Measurements from ENCODE around the gene SNUPN.
A peak's percentile ranks its signal among the peaks of the same experiment; 100 is the strongest.
"Not testable (repeated sequence)": the region's sequence is repeated elsewhere in the genome, so short reads cannot be mapped to it uniquely, and the experiment has no call there.

Gene SNUPN

DNA sequence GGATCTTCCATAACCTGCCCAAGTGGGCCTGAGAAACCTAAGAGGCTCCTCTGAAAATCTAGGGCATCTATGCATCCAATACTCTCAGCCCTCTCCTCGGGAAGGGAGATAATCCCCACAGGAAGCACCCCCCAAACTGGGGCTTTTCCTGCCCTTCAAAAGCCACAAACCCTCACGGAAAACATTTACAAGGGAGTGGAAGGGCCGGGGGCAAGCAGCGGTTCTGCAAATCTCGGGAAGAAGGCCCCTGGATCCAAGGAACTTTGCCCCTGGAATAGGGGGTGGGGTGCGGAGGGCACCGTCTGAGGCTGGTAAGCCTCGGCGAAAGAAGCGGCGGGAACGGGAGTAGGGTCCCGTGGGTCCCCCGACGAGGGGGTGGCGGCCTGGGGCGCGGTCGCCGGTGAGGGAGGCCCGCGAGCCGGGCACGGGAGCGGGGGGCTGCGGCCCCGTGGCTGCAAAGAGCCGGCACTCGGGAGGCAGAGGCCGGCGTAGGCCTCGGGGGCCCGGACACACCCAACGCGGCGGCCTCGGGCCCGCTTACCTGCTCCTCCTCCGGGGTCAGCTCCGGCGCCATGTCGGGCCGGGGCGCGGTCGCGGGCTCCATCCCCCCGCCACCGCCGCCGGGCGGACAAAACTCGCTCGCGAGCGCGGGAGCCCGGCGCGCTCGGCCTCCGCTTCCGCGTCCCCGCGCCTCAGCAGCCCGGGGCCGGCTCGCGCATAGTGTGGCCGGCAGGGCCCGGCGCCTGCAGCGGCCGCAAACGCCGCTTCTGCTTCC, 47.2 kb downstream of the SNUPN start:
- peak; percentile 1 to 25 for DNase-seq

DNA sequence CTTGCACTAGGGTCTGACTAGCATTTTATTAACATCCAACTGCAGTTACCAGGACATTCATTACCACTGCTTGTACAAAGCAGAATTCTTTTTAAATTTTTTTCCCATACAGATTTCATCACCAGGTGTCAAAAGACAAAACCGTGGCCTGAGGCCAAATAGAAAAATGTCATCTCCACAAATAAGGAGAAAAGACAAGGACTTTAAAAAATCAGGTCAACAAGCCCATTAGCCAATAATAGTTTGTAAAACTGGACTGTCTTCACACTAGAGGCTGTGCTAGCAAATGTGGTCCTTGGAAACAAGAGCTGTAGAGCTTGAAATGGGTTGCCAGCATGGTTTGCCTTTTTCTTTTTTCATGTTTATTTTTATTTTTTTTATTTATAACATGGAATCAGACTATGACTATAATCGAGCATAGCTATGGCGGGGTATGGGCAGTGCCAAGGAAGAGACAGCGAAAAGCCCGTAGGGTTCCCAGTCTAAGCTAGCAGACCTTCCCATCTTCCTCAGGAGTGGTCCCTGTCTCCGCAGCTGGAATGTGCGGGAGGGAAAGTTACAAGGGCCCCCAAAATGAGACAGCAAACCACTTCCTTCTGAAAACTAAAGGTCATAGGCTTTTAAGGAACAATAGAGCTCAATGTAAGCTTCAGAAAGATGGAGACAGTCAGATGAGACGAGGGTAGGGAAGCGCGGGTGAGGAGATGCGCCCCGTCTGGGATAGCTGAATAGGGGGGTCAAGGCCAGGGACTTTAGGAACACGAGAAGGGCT, 47.9 kb downstream of the SNUPN start:
- DNase-seq = peak in 1 of 2 donors; percentile 5

DNA sequence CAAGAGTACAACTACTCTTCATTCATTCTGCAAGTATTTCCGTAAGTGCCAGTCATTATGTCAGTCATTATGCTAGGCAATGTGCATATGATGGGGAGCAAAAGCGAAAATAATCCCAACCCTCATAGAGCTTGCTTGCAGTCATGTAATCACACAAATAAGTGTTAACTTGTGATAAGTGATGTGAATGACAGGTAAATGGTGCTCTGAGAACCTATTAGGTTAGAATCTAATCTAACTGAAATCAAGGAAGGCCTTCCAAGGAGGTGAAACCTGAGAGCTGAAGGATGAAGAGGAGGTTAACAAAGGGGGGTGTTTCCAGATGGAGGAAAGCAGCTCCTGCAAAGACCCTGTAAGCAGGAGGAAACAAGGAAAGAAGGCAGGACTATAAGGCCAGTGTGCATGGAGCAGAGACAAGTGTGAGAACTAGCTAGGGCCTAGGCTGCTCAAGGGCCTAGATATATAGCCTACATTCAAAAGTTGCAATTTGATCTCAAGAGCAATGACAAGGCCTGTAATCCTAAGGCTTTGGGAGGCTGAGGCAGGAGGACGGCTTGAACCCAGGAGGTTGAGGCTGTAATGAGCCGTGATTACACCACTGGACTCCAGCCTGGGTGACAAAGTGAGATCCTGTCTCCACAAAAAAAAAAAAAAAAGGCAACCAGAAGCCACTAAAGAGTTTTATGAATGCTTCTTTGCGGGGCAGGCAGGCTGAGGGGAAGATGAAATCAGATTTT, 51.7 kb downstream of the SNUPN start:
- DNase-seq = no peak

DNA sequence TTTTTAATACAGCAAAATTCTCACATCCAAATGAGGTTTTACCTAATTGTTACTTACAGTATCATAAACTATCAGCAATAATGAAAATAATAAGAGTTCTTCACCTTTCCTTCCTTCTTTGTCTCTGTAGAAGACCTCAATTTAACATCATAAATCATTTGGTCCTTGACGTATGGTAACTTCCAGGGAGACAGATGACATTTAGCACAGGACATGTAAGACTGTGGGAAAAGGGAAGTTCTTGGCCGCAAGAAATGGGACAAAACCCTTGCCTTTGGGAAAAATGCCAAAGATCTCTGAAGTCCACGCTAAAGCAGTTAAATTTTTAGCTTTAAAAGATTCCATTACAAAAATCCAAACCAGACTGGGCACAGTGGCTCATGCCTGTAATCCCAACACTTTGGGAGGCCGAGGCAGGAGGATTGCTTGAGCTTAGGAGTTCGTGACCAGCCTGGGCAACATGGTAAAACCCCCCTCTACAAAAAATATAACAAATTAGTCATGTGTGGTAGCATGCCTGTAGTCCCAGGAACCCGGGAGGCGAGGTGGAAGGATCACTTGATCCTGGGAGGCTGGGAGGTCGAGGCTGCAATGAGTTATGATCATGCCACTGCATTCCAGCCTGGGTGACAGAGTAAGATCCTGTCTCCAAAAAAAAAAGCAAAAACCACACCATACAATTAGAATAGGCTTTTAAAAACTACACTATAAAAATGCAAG, 55.2 kb downstream of the SNUPN start:
- no peak for DNase-seq

DNA sequence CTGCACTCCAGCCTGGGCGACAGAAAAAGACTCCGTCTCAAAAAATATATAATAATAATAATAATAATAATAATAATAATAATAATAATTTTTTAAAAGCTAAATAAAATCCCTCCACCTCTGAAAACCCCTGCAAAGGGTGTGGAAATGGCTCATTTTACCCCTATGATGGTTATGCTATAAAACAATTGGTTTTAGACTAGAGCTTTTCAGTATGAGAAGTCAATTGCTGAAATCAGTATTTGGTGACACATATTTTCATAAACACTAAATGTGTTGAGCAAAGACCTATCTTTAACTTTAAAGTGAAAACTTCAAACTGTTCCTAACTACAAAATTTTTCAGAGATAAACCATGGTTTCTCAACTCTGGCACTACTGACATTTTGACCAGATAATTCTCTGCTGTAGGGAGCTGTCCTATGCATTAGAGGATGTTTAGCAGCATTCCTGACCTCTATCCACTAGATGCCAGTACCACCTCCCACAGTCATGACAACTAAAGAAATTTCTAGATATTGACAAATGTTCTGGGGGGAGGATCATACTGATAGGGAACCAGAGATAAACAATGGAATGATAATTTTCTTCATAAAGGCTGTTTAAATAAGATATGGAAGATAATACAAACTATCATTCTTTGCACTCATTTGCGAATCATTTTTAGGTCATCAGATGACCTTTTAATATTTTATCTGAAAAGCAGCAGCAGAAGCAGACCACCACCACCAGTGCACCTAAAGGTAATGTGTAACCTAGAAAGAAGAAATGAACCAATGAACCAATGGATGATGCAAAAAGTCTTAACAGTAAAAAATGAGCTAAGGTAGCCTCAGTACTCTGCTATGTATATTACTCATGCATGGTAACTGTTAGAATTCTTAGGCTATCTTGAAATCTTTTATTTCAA, 60.2 kb downstream of the SNUPN start:
- DNase-seq = no peak

DNA sequence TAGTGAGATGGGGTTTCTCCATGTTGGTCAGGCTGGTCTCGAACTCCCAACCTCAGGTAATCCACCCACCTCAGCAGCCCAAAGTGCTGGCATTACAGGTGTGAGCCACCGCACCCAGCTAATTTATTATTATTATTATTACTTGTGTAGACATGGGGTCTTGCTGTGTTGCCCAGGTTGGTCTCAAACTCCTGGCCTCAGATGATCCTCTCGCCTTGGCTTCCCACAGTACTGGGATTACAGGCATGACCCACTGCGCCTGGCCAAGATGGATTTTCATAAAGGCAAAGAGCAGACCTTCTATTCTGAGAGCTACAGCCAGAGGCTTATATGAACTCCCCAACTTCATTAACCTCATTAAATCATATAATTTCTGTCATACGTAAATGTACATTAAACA, 63.6 kb downstream of the SNUPN start:
- no peak for DNase-seq

DNA sequence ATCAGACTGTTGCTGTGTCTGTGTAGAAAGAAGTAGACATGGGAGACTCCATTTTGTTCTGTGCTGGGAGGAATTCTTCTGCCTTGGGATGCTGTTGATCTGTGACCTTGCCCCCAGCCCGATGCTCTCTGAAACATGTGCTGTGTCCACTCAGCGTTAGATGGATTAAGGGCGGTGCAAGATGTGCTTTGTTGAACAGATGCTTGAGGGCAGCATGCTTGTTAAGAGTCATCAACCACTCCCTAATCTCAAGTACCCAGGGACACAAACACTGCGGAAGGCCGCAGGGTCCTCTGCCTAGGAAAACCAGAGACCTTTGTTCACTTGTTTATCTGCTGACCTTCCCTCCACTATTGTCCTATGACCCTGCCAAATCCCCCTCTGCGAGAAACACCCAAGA, 66.2 kb downstream of the SNUPN start:
- not testable (repeated sequence) for DNase-seq

DNA sequence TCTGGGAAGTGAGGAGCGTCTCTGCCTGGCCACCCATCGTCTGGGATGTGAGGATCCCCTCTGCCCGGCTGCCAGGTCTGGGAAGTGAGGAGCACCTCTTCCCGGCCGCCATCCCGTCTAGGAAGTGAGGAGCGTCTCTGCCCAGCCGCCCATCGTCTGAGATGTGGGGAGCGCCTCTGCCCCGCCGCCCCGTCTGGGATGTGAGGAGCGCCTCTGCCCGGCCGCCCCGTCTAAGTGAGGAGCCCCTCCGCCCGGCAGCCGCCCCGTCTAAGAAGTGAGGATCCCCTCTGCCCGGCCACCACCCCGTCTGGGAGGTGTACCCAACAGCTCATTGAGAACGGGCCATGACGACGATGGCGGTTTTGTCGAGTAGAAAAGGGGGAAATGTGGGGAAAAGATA, 66.6 kb downstream of the SNUPN start:
- not testable (repeated sequence) for DNase-seq

DNA sequence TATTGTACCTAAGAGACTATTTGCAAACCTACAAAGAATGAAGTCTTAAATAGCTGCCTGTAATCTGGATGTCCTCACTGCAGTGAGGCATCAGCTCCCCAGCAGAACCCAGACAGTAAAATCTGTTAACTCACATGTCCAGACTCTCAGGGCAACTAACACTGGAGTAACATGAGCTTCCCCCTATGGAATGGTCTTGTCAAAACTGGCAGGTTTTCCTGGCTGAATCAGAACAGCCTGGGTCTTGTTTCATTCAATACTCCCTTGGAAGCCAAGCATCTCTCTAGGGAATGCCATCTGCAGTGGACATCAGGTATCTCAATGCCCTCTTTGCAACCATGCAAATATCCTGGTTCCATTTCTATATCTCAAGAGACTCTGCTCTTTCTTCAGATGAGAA, 70.8 kb downstream of the SNUPN start:
- DNase-seq = no peak

DNA sequence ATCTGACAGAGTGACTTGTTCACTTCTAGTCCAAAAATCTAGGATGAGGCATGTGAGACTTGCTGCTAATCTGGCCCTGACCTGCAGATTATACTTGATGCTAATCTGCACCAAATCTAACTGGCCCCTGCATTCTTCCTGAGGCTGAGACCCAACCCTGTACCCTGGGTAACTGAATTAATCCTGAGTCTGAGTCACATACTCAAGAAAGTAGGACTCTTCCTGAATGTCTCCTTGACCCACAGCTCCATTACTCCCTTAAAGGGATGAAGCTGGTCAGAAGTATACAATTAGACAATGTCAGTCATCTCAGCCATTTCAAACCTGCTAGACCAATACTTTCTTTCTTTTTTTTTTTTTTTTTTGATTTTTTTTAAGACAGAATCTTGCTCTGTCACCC, 71.9 kb downstream of the SNUPN start:
- no peak for DNase-seq

DNA sequence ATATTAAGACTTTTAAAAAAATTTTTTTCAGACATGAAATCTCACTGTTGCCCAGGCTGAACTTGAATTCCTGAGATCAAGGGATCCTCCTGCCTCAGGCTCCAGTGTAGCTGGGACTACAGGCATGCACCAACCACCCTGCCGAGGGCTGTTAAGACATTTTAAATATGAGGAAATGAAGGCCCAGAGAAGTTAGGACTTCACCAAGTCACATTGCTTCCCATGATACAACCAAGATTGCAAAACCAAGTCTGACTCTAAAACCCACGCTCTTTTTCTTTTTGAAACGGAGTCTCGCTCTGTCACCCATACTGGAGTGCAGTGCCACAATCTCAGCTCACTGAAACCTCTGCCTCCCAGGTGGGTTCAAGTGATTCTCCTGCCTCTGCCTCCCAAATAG, 74.4 kb downstream of the SNUPN start:
- no peak for DNase-seq
